ENCODE data around the gene BBOX1. TPM values are rescaled to one million over a fixed set of nuclear protein-coding genes. Genes with fewer than 3 reads are reported as not detected.

BBOX1 gene
- total and polyA plus RNA-seq, 2 of the 4 experiments (the other 2 are of a cell fraction), result not detected

DNA sequence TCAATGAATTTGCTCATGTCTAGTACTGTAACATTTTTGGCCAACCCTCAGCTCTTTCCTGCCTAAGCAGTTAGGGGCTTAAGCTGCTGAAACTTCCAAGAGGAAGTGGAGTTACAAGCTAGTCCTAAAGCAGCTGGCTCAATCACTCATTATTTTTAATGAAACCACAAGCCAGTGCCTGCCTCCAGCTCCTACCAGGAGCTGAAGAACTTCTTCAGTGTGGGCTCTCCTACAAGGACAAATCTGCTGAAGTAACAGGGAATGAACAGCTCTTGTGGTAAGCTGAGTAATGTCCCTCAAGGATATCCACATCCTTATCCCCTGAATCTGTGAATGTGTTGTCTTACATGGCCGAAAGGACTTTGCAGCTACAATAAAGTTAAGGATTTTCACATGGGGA lies 112.5 kb downstream of the BBOX1 start:
- no peak for DNase-seq
- Histone ChIP-seq H3K56ac (ENCODE audit: extremely low read depth, insufficient read depth, low read length) (no peak overlapping the region), H2AFZ (replicated peaks; ENCODE audit: low read length, poor library complexity) (no peak overlapping the region), H3K4me2 (ENCODE audit: low read depth, low read length) (no peak overlapping the region), H3K4ac (ENCODE audit: low read depth, low read length) (no peak overlapping the region), H3K9me1 (ENCODE audit: insufficient read depth, low read length) (no peaks in the 10 kb centered on the region), H2BK120ac (ENCODE audit: low read depth, low read length) (no peak overlapping the region), H3K9ac (ENCODE audit: low read depth, low read length) (no peak overlapping the region), H4K20me1 (ENCODE audit: insufficient read depth, low read length) (no peaks in the 10 kb centered on the region), H3K27me3 (ENCODE audit: control insufficient read depth, insufficient read depth, low read length) (peaks cover 3% of the 10 kb centered on the region; the same call in 1 of the 2 replicates), H2BK15ac (ENCODE audit: low read depth, low read length) (no peak overlapping the region), H3K4me3 (ENCODE audit: insufficient read depth, low read depth, low read length) (no peak overlapping the region), H3K36me3 (ENCODE audit: control insufficient read depth, insufficient read depth, low read length) (no peaks in the 10 kb centered on the region), H3K18ac (ENCODE audit: low read depth, low read length) (no peak overlapping the region), H4K91ac (ENCODE audit: insufficient read depth, low read depth, low read length) (no peak overlapping the region), H2AK9ac (replicated peaks; ENCODE audit: low read depth, low read length, poor library complexity) (no peak overlapping the region), H4K5ac (ENCODE audit: low read depth, low read length) (no peak overlapping the region), H2AK5ac (ENCODE audit: low read depth, low read length) (no peak overlapping the region), H3K27ac (ENCODE audit: insufficient read depth, low read length) (no peak overlapping the region), H3K14ac (replicated peaks; ENCODE audit: low read depth, low read length) (no peak overlapping the region), H4K8ac (ENCODE audit: low read depth in 2 of 2, low read length in 2 of 2) (no peak overlapping the region), H3K4me1 (ENCODE audit: control insufficient read depth, insufficient read depth, low read length) (no peaks in the 10 kb centered on the region), H2BK5ac (ENCODE audit: low read depth, low read length, poor library complexity, severe bottlenecking) (no peak overlapping the region), H3K79me1 (ENCODE audit: low read depth in 1 of 2, low read length in 2 of 2) (no peaks in the 10 kb centered on the region), H3K9me3 (ENCODE audit: control insufficient read depth, insufficient read depth, low read length) (no peaks in the 10 kb centered on the region), H2BK20ac (ENCODE audit: low read depth, low read length) (no peak overlapping the region), H3K23ac (ENCODE audit: low read depth, low read length) (no peak overlapping the region)
- no TSS peak for BruUV-seq (replicated peaks)
- dilution Hi-C loops (cut with HindIII; ENCODE audit: low sequenced_read_pairs, unreplicated experiment) (no loop called here), intact Hi-C loops (cut with micrococcal nuclease) (loop anchor here (10.0 kb wide), 1 partner anchor 498 kb away; no protein-coding TSS in a partner anchor), in situ Hi-C loops (cut with MboI; ENCODE audit: low sequenced_read_pairs) (loop anchor here (10.0 kb wide), 1 partner anchor 858 kb away; no protein-coding TSS in a partner anchor)
- TF ChIP-seq NFE2L2 (IDR thresholded peaks at IDR 0.05; ENCODE audit: low read depth, low read length), result no peak
- no peak for TF ChIP-seq BHLHE40 (IDR thresholded peaks at IDR 0.05; ENCODE audit: low read depth, low read length)
- TF ChIP-seq, protein P1, sequence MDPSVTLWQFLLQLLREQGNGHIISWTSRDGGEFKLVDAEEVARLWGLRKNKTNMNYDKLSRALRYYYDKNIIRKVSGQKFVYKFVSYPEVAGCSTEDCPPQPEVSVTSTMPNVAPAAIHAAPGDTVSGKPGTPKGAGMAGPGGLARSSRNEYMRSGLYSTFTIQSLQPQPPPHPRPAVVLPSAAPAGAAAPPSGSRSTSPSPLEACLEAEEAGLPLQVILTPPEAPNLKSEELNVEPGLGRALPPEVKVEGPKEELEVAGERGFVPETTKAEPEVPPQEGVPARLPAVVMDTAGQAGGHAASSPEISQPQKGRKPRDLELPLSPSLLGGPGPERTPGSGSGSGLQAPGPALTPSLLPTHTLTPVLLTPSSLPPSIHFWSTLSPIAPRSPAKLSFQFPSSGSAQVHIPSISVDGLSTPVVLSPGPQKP (IDR thresholded peaks at IDR 0.05; ENCODE audit: borderline replicate concordance, low read depth, low read length), result no peak
- no peak for TF ChIP-seq RCOR1 (IDR thresholded peaks at IDR 0.05; ENCODE audit: insufficient replicate concordance, low read length)
- TF ChIP-seq, protein P2, sequence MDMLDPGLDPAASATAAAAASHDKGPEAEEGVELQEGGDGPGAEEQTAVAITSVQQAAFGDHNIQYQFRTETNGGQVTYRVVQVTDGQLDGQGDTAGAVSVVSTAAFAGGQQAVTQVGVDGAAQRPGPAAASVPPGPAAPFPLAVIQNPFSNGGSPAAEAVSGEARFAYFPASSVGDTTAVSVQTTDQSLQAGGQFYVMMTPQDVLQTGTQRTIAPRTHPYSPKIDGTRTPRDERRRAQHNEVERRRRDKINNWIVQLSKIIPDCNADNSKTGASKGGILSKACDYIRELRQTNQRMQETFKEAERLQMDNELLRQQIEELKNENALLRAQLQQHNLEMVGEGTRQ (IDR thresholded peaks at IDR 0.05; ENCODE audit: low read depth, low read length), result no peak
- no peak for TF ChIP-seq SMC3 (IDR thresholded peaks at IDR 0.05; ENCODE audit: low read depth, low read length)
- TF ChIP-seq RAD21 (IDR thresholded peaks at IDR 0.05; ENCODE audit: low read length), result no peak
- TF ChIP-seq, protein P3, sequence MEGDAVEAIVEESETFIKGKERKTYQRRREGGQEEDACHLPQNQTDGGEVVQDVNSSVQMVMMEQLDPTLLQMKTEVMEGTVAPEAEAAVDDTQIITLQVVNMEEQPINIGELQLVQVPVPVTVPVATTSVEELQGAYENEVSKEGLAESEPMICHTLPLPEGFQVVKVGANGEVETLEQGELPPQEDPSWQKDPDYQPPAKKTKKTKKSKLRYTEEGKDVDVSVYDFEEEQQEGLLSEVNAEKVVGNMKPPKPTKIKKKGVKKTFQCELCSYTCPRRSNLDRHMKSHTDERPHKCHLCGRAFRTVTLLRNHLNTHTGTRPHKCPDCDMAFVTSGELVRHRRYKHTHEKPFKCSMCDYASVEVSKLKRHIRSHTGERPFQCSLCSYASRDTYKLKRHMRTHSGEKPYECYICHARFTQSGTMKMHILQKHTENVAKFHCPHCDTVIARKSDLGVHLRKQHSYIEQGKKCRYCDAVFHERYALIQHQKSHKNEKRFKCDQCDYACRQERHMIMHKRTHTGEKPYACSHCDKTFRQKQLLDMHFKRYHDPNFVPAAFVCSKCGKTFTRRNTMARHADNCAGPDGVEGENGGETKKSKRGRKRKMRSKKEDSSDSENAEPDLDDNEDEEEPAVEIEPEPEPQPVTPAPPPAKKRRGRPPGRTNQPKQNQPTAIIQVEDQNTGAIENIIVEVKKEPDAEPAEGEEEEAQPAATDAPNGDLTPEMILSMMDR (conservative IDR thresholded peaks at IDR 0.05; ENCODE audit: low read depth, low read length), result no peak
- TF ChIP-seq RFX5 (IDR thresholded peaks at IDR 0.05; ENCODE audit: low read depth, low read length), result no peak
- TF ChIP-seq MAFK (IDR thresholded peaks at IDR 0.05; ENCODE audit: low read depth, low read length), result no peak
- TF ChIP-seq POLR2A (IDR thresholded peaks at IDR 0.05; ENCODE audit: low read depth, low read length), result no peak
- no peak for TF ChIP-seq FOS (IDR thresholded peaks at IDR 0.05; ENCODE audit: low read depth, low read length)
- TF ChIP-seq CHD1 (IDR thresholded peaks at IDR 0.05; ENCODE audit: low read depth, low read length), result no peak
- no peak for TF ChIP-seq CEBPB (IDR thresholded peaks at IDR 0.05; ENCODE audit: low read depth, low read length)
- no peak for TF ChIP-seq MAZ (IDR thresholded peaks at IDR 0.05; ENCODE audit: borderline replicate concordance, low read depth, low read length)
- no peak for TF ChIP-seq MXI1 (IDR thresholded peaks at IDR 0.05; ENCODE audit: borderline replicate concordance, low read depth, low read length)
- CTCF ChIA-PET, result interaction anchor here (1.0 kb wide), 1 partner anchor 400 kb away, joined by 3 read pairs; no protein-coding TSS in a partner anchor
- ATAC-seq (ENCODE audit: low read depth), result no peak
- no CpG with 5 or more reads among the region's 1 CpG for WGBS, 2 experiments (ENCODE audit: extremely low coverage in 2 of 2, insufficient read length in 1 of 2)
- POLR2A ChIA-PET (ENCODE audit: unreplicated experiment), result no interaction called here

All from IMR-90 (cell line).